Brain microvascular endothelial cell (primary cell): ENCODE measurements around the gene PTPRN2.
A peak's percentile ranks its signal among the peaks of the same experiment; 100 is the strongest.
"Not testable (repeated sequence)": the region's sequence is repeated elsewhere in the genome, so short reads cannot be mapped to it uniquely, and the experiment has no call there.

Experiments
- DNase-seq: peaks from one replicate; pipeline ENCODE4 v3.0.0-alpha.2; 2020
- H3K27ac ChIP-seq: fragments of 250-450 bp; sonication (Bioruptor Pico); 2 replicates; pipeline ENCODE4 v1.5.1; 2020; ENCODE audit warnings: mild to moderate bottlenecking, moderate library complexity
- H3K27me3 ChIP-seq: fragments of 250-450 bp; sonication (Bioruptor Pico); replicated peaks from 2 replicates; pipeline ENCODE4 v1.5.1; 2020; ENCODE audit warnings: mild to moderate bottlenecking
- H3K36me3 ChIP-seq: fragments of 250-450 bp; sonication (Bioruptor Pico); replicated peaks from 2 replicates; pipeline ENCODE4 v1.5.1; 2020; ENCODE audit warnings: mild to moderate bottlenecking
- H3K4me3 ChIP-seq: 2 replicates; pipeline ENCODE4 v1.5.1; 2011; ENCODE audit warnings: low read depth, mild to moderate bottlenecking, control low read depth, low read length, moderate library complexity
- CTCF ChIP-seq: IDR thresholded peaks from 2 replicates; pipeline ENCODE4 v1.5.1; 2011; ENCODE audit warnings: low read depth, mild to moderate bottlenecking, moderate library complexity, low read length, control low read depth, inconsistent platforms; ENCODE audit errors: missing control alignments
- in situ Hi-C: cut with HindIII; loops from 2 replicates; pipeline ENCODE4 v1.10.0; 2017; ENCODE audit warnings: low sequenced_read_pairs, low pct_ligation_motif_present

Gene PTPRN2

GRCh38 chr7:157848508-157849340, 738.9 kb downstream of the PTPRN2 start:
- no peaks in the 10 kb centered on the region for H3K27me3 ChIP-seq
- no peak for TF ChIP-seq CTCF
- no peak overlapping the region for H3K4me3 ChIP-seq
- DNase-seq: no peak
- no peak overlapping the region for H3K27ac ChIP-seq
- no peaks in the 10 kb centered on the region for H3K36me3 ChIP-seq
- in situ Hi-C loops: no loop called here

GRCh38 chr7:157847756-157848487, 739.7 kb downstream of the PTPRN2 start:
- H3K27ac ChIP-seq, H3K27me3 ChIP-seq, DNase-seq, in situ Hi-C loops, H3K36me3 ChIP-seq, H3K4me3 ChIP-seq: not testable (repeated sequence)

GRCh38 chr7:157846746-157847145, 740.9 kb downstream of the PTPRN2 start:
- H3K27ac ChIP-seq, H3K4me3 ChIP-seq, DNase-seq, in situ Hi-C loops, H3K36me3 ChIP-seq, H3K27me3 ChIP-seq: not testable (repeated sequence)

- Histone ChIP-seq H3K4me3 (no peak overlapping the region), H3K27me3 (no peaks in the 10 kb centered on the region), H3K36me3 (no peaks in the 10 kb centered on the region), H3K27ac (no peak overlapping the region)
- DNase-seq: no peak
- in situ Hi-C loops: no loop called here
- TF ChIP-seq CTCF: no peak
Observed at GRCh38 chr7:157846271-157846670, 741.4 kb downstream of the PTPRN2 start.

- H3K4me3 ChIP-seq: no peak overlapping the region
- H3K36me3 ChIP-seq: no peaks in the 10 kb centered on the region
- H3K27ac ChIP-seq: no peak overlapping the region
- DNase-seq: peak; percentile 4
- no peak for TF ChIP-seq CTCF
- no peaks in the 10 kb centered on the region for H3K27me3 ChIP-seq
- in situ Hi-C loops: no loop called here
Observed at GRCh38 chr7:157845203-157845835, 742.3 kb downstream of the PTPRN2 start.

GRCh38 chr7:157844611-157845010, 743.0 kb downstream of the PTPRN2 start:
- no peak for DNase-seq
- in situ Hi-C loops: no loop called here
- Histone ChIP-seq H3K27ac (no peak overlapping the region), H3K36me3 (no peaks in the 10 kb centered on the region), H3K4me3 (no peak overlapping the region), H3K27me3 (no peaks in the 10 kb centered on the region)
- TF ChIP-seq CTCF: no peak
